Placental pericyte (primary cell): Measurements from ENCODE around the gene TRNP1. TPM values are rescaled to one million over a fixed set of nuclear protein-coding genes. Genes with fewer than 3 reads are reported as not detected.

Experiments used
- total RNA-seq: library from RNA; depleted of rRNA; stranded (reverse); fragments of >200 nt; gene quantifications from 2 replicates; pipeline ENCODE4 v1.2.3, GENCODE V29; 2012

Gene TRNP1
- total RNA-seq, result 8.8 and 51.4 TPM in 2 replicates

GRCh38 chr1:26993237-26994019 lies at the start of gene TRNP1:
Gene TRNP1, plus strand, starts transcription at chr1:26993692. Its CDS starts 95 bp downstream, at chr1:26993787.

GRCh38 chr1:26959722-26960624 lies 33.5 kb upstream of the TRNP1 start, which contains the start of gene KDF1:
Gene KDF1, minus strand, starts transcription at chr1:26960468. Its CDS starts 8,088 bp downstream, at chr1:26952380.

Other genes with a start within 250 kb of the TRNP1 start
- gene PIGV, start 205.7 kb upstream of the TRNP1 start, total RNA-seq, result 13.5 and 19.9 TPM in 2 replicates
- gene ZDHHC18, start 167.0 kb upstream of the TRNP1 start, total RNA-seq, result 24.9 and 28.6 TPM in 2 replicates
- gene SFN, start 130.5 kb upstream of the TRNP1 start, total RNA-seq, result 0.44 and 1.0 TPM in 2 replicates
- gene GPN2, start 103.4 kb upstream of the TRNP1 start, total RNA-seq, result 10.5 and 10.9 TPM in 2 replicates
- gene GPATCH3, start 93.2 kb upstream of the TRNP1 start, total RNA-seq, result 8.7 and 9.6 TPM in 2 replicates
- not detected in 2 replicates for gene NR0B2, start 79.7 kb upstream of the TRNP1 start, total RNA-seq
- gene NUDC, start 71.9 kb upstream of the TRNP1 start, total RNA-seq, result 29.1 and 39.5 TPM in 2 replicates
- gene KDF1, start 33.2 kb upstream of the TRNP1 start, total RNA-seq, result not detected in 2 replicates
- gene TENT5B, start 19.2 kb downstream of the TRNP1 start, total RNA-seq, result 1.1 and 4.9 TPM in 2 replicates
- gene SLC9A1, start 161.4 kb downstream of the TRNP1 start, total RNA-seq, result 13.7 and 28.0 TPM in 2 replicates
- gene WDTC1, start 240.9 kb downstream of the TRNP1 start, total RNA-seq, result 23.4 and 24.6 TPM in 2 replicates